Vagina (tissue), 2 donors: ENCODE measurements around the gene EPB41L2.

Experiments used
- POLR2A ChIP-seq, 2 donors: fragments of 450-650 bp; IDR thresholded peaks; one replicate each; pipeline ENCODE4 v1.6.1; 2017; ENCODE audit warnings: antibody characterized with exemption in 2 of 2, mild to moderate bottlenecking in 2 of 2, moderate library complexity in 2 of 2
- POLR2AphosphoS5 ChIP-seq, 2 donors: sonication (generic); formaldehyde crosslinking; IDR thresholded peaks; one replicate each; pipeline ENCODE4 v1.9.0; 2017; ENCODE audit warnings: antibody characterized with exemption in 2 of 2, mild to moderate bottlenecking in 2 of 2, low read depth in 1 of 2; ENCODE audit not compliant: insufficient read depth in 1 of 2
- TF ChIP-seq, protein P1 (sequence below), 3 experiments: fragments of 450-650 bp in 2 of 3; fragments of 200-600 bp in 1 of 3; sonication (generic) in 1 of 3; IDR thresholded peaks; one replicate each; pipeline ENCODE4 v1.5.1; 2017 to 2019; ENCODE audit warnings: antibody characterized with exemption in 3 of 3, mild to moderate bottlenecking in 2 of 3, moderate library complexity in 2 of 3

DNA sequence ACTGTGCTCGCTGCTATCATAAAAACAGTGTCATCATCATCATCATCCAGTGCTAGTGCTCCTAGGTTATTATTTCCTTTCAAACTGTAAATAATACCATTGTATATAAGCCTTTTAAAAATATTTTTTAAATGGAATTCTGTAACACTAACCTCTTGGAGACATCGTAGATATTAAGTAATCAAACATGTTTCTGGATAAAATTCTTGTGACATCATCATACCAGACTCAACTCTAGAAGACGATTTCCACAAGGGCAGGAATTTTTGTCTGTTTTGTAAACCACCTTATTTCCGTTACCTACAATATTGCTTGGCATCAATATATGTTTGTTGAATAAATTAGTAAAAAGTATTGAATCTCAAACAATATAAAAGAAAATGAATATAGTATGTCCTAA is 40.4 kb downstream of the EPB41L2 start:
- TF ChIP-seq, protein P1, sequence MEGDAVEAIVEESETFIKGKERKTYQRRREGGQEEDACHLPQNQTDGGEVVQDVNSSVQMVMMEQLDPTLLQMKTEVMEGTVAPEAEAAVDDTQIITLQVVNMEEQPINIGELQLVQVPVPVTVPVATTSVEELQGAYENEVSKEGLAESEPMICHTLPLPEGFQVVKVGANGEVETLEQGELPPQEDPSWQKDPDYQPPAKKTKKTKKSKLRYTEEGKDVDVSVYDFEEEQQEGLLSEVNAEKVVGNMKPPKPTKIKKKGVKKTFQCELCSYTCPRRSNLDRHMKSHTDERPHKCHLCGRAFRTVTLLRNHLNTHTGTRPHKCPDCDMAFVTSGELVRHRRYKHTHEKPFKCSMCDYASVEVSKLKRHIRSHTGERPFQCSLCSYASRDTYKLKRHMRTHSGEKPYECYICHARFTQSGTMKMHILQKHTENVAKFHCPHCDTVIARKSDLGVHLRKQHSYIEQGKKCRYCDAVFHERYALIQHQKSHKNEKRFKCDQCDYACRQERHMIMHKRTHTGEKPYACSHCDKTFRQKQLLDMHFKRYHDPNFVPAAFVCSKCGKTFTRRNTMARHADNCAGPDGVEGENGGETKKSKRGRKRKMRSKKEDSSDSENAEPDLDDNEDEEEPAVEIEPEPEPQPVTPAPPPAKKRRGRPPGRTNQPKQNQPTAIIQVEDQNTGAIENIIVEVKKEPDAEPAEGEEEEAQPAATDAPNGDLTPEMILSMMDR (IDR thresholded peaks at IDR 0.05): no peak
- TF ChIP-seq POLR2A (IDR thresholded peaks at IDR 0.05): no peak
- no peak for TF ChIP-seq POLR2AphosphoS5 (IDR thresholded peaks at IDR 0.05; ENCODE audit: insufficient read depth in 1 of 2, low read depth in 1 of 2)
